AG09319 (cell line): ENCODE measurements around the gene NUP43.

Experiments
- DNase-seq: peaks from one replicate; pipeline ENCODE4 v3.0.0-alpha.2; 2010; ENCODE audit warnings: low read depth; ENCODE audit errors: extremely low read depth
- CTCF ChIP-seq: IDR thresholded peaks from 2 replicates; pipeline ENCODE4 v1.5.1; 2011; ENCODE audit warnings: low read depth, mild to moderate bottlenecking, inconsistent platforms, low read length, moderate library complexity

The NUP43 gene

DNA sequence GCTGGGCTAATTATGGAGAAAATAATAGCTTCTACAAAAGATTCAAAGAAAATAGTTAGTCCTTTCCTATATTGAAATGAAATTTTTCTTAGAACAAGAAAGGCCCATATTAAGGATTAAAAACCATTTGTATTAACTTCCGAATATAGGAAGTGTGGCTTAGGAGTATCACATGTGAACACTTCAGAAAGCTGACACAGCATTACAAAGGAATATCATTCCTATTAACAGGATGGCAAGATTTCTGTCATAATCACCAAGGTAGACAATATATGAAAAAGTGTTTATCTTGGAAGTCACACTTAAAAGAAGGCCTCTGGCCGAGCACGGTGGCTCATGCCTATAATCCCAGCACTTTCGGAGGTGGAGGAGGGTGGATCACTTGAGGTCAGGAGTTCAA is 23.1 kb downstream of the NUP43 start:
- no peak for DNase-seq
- no peak for TF ChIP-seq CTCF

- no peak for TF ChIP-seq CTCF
- no peak for DNase-seq
Measured at GRCh38 chr6:149719531-149719930, 26.8 kb downstream of the NUP43 start.

GRCh38 chr6:149717588-149718458 is 28.5 kb downstream of the NUP43 start, which contains the start of gene LATS1:
Gene LATS1 (minus strand): TSS chr6:149718101. CDS start chr6:149702126, 15,975 bp downstream.
- no peak for TF ChIP-seq CTCF
- peak; percentile 80 for DNase-seq

- TF ChIP-seq CTCF = no peak
- DNase-seq = no peak
Measured at GRCh38 chr6:149717255-149717587, 29.1 kb downstream of the NUP43 start.

DNA sequence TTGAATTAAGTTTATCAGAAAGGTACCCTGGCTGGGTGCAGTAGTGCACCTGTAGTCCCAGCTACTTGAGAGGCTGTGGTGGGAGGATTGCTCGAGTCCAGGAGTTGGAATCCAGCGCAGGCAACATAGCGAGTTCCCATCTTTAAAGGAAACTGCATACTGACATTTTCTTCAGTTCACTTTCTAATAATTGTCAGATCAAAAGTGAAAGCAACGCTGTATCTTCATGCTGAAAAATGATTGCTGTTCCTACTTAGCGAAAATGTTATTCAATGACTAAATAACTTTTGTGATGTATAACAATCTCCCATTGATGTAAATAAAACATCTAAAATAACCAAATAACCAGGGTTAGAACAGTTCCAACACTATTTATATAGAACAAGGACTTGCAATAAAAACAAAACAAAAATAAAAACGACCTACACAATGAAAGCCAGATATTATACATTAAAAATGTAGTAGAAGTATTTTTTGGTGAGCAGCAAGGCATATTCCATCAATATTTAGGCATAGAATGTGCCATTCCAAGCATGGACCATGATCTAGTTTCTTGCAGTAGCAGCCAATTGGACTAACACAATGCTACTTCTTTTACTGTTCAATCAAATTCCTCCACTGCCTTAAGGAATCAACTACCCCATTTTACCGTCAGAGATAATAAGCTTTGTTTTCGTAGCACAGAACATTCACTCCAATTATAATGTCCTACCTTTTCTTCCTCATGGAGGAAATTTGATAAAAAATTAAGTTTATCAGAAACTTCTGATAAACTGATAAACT is 30.0 kb downstream of the NUP43 start:
- DNase-seq = no peak
- TF ChIP-seq CTCF = no peak

GRCh38 chr6:149714442-149714841 is 31.9 kb downstream of the NUP43 start:
- DNase-seq = no peak
- TF ChIP-seq CTCF = no peak

DNA sequence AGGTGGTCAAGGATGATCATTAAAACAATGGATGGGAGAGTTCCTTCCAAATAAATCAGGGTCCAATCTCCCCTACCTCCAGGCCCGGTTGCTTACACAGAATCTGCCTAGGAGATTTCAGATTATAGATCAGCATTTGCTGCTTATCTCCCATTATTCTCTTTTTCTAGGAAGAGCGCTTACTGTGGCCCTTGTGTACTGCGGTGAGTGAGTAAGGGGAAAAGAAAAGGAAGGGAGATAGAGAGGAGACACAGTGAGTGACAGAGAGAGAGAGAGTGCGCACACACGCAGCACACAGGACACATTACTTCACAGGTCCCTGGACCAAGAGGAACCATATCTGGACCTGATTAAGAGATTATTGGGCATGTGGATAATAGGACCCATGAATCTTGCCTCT is 34.6 kb downstream of the NUP43 start:
- no peak for TF ChIP-seq CTCF
- DNase-seq = no peak
